Measurements from ENCODE around the gene SLC27A3. TPM values are rescaled to one million over a fixed set of nuclear protein-coding genes. Genes with fewer than 3 reads are reported as not detected.

Gene SLC27A3
- total and polyA plus RNA-seq, 9 of the 15 experiments (the other 6 are each of a cell fraction or from before 2014, with no cell fraction given): 0.57 to 5.2 (median 2.8) TPM

DNA sequence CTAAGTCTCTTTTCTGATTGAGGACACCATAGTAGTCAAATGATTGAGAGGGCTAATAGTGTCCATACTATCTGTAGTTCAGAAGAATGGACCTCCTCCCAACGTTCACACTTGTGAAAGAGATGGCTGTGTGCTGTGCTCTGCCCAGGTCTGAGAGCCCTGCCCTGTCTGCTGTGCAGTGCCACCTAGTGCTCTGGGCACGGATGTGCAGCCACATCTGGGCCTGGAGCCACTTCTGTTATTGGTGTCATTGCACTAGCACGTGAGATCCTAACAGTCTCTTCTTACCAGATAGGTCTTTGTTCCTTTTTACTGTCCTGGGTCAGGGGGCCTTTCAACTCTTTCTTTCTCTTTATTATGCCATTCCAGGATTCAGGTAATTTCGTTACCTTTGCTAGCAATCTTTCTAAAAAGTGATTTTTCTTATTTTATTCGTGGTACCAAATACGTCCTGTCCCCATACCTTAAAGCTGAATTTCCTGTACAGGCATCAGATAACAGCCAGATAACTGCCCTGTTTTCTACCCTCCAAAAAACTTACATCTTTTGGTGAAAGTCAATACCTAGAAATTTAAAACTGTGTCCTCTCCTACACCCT is 25.7 kb upstream of the SLC27A3 start (continued):
- TF ChIP-seq RAD51 (IDR thresholded peaks at IDR 0.05; ENCODE audit: borderline replicate concordance, low read depth): no peak
- TF ChIP-seq ZNF431 (CRISPR knock-in tag; IDR thresholded peaks at IDR 0.05): no peak
- TF ChIP-seq ZNF280B (CRISPR knock-in tag; IDR thresholded peaks at IDR 0.05): no peak
- TF ChIP-seq EGR1 (conservative IDR thresholded peaks at IDR 0.05): no peak
- no peak for TF ChIP-seq TFAM (CRISPR knock-in tag; conservative IDR thresholded peaks at IDR 0.05)
- TF ChIP-seq KLF10 (CRISPR knock-in tag; IDR thresholded peaks at IDR 0.05): no peak
- TF ChIP-seq ZNF280A (IDR thresholded peaks at IDR 0.05; ENCODE audit: low read depth, partially characterized antibody): no peak
- no peak for TF ChIP-seq SUPT5H (IDR thresholded peaks at IDR 0.05)
- TF ChIP-seq REST (IDR thresholded peaks at IDR 0.05; ENCODE audit: borderline replicate concordance): peak; percentile 85
- no peak for TF ChIP-seq REST (CRISPR knock-in tag; IDR thresholded peaks at IDR 0.05; ENCODE audit: low read depth)
- no peak for TF ChIP-seq ZNF785 (CRISPR knock-in tag; IDR thresholded peaks at IDR 0.05)
- TF ChIP-seq, protein P1, sequence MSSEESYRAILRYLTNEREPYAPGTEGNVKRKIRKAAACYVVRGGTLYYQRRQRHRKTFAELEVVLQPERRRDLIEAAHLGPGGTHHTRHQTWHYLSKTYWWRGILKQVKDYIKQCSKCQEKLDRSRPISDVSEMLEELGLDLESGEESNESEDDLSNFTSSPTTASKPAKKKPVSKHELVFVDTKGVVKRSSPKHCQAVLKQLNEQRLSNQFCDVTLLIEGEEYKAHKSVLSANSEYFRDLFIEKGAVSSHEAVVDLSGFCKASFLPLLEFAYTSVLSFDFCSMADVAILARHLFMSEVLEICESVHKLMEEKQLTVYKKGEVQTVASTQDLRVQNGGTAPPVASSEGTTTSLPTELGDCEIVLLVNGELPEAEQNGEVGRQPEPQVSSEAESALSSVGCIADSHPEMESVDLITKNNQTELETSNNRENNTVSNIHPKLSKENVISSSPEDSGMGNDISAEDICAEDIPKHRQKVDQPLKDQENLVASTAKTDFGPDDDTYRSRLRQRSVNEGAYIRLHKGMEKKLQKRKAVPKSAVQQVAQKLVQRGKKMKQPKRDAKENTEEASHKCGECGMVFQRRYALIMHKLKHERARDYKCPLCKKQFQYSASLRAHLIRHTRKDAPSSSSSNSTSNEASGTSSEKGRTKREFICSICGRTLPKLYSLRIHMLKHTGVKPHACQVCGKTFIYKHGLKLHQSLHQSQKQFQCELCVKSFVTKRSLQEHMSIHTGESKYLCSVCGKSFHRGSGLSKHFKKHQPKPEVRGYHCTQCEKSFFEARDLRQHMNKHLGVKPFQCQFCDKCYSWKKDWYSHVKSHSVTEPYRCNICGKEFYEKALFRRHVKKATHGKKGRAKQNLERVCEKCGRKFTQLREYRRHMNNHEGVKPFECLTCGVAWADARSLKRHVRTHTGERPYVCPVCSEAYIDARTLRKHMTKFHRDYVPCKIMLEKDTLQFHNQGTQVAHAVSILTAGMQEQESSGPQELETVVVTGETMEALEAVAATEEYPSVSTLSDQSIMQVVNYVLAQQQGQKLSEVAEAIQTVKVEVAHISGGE (CRISPR knock-in tag; IDR thresholded peaks at IDR 0.05): 0 out of 6 replicates have a peak, but pooled peaks of 1 of the 3 experiments have one; percentile 0

All from K562 (cell line).